NCI-H345 treated with DMSO at 0.1 percent for 48 hours (cell line): ENCODE measurements around the gene KCTD16.

Experiments used
- DNase-seq: peaks from one replicate; lab custom pipeline; 2025; ENCODE audit not compliant: unreplicated experiment; lab: John Stamatoyannopoulos, UW

KCTD16 gene

DNA sequence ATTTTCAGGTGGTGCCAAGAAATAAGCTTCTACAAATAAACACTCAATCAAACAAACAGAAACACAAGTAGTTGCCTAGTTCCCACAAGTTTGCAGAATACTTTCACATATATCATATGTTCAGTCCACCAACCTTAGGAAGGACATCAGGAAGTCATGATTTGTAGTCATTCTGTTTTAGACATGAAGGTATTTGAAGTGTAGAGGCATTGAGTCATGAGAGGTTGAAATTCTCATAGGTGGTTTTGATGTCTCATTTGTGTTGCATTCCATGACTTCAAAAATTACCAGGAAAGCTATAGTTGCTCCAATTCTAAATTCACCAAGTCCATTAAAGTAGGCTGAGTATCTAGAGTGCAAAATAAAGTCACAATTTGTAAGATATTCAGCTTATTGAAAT lies 159.0 kb downstream of the KCTD16 start:
- DNase-seq: no peak

DNA sequence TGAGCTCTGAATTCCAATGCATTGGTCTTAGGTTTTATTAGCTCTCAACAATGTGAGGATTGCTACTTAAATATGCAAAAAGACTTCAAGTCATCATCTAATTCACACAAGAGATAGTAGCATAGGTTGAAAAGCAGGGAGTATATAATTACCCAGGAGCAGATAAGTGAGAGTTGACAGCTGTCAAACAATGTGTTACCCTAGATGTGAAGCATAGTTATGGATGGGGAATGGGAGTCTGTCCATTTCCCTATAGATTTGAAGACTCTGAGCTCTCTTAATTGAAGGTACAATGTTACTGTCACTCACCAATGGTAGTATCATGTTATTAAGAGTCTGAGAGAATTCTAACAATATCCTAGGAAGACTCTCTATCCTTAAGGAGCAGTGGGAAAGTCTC lies 160.7 kb downstream of the KCTD16 start:
- DNase-seq: no peak

DNA sequence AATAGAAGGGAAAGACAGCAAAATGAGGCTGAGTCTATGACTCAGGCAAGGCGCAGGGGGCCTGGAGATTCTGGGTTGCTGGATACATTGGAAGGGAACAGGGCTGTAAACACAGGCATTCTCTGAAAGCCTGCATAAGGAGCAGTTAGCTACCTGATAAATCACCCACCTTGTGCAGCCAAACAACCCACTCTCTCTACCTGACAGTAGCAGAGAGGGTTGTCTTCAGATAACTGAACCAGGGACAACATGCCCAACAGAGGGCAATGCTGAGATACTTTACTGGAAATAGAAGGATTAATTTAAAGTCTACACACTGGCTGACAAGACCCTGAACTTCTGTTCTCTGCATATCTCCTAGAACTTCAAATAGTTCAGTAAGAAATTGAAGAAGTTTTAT lies 161.6 kb downstream of the KCTD16 start:
- no peak for DNase-seq

DNA sequence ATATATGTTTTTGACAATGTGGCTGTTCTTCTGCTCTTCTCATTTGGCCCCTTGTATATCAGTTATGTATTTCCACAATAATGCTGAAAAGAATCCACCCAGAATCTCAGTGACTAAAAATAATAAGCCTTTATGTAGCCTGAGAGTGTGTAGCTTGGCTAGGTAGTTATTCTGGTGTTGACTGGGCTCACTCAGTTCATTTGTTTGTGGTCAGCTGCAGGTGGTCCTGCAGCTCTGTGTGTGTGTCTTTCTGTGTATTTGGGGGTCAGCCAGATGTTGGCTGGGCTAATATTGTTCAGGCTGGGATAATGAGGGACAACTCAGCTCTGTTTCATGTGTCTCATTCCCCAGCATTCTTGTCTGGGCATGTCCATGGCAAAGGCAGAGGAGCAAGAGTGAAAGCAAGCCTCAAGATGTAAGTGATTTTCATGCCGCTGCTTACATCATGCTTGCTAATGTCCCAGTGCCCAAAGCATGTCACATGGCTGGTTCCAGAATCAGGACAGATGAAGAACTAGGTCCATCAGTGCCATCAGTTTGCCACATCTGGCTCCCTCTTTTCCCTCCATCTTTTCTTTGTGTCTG lies 162.8 kb downstream of the KCTD16 start:
- peak; percentile 66 for DNase-seq

DNA sequence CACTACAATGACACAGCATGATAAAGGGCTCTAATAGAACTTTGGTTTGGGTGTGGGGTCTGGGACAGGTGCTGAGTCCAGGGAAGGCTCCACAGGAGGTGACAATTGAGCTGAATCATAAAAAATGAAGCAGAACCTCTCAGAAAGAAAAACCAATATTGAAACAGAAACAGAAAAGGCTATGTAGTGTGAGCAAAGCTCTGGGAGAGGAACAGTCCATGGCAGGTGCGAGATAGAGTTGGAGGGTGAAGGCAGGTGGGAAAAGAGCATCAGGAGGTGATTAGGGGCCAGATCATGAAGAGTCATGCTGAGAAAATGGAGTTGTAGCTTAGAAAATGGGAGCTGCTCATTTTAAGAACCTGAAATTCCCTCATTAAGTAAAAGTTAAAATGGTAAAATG lies 164.9 kb downstream of the KCTD16 start:
- DNase-seq: peak; percentile 98

DNA sequence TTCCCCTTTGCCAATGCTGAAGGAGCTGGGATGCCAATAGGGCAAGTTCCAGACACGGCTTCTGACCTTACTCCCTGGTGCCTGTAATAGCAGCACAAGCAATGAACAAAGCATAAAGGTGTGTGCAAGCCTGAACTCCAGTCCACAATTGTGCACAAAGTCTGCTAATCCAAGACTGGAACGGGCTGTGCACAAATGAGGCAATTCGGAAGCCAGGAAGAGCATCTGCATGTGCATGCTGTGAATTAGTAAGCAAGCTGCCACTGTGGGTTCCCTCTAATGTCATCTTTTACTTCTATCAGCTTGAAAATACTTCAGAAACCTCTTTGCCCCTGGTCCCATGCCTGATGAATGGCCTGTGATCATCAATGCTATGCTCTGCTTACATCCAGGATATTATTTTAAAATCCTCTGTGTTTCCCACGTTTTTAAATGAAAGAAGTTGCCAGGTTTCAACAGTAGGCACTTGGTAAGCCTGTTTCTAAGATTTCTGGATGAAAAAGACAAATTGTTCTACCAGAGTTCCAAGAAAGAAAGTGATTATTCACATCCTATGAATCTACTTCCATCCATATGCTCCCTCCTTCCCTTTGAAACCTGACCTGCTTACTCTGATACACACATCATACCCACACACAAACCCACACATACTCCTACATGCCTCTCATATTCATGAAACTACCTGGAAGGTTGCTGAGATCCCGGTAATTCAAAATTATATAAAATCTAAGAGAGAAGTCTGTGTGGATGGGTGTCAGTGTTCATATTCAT lies 165.7 kb downstream of the KCTD16 start:
- DNase-seq: no peak

DNA sequence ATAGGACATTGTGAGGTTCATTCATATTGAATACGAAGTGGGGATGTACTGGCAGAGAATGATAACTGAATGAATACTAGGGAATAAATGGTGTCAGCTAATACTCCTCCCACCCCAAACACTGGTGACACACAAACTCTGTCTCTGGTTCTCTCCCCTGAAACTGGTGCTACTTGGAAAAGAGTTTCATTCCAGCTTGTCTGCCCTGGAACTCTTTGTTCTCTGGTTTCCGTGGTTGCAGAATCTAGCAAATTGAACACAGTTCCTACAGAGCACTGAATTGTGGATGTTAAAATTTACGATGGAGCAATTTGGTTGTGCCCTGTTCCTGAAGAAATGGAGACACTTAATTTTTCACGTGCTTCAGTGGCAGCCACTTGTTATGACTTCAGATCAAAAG lies 181.7 kb downstream of the KCTD16 start:
- no peak for DNase-seq

DNA sequence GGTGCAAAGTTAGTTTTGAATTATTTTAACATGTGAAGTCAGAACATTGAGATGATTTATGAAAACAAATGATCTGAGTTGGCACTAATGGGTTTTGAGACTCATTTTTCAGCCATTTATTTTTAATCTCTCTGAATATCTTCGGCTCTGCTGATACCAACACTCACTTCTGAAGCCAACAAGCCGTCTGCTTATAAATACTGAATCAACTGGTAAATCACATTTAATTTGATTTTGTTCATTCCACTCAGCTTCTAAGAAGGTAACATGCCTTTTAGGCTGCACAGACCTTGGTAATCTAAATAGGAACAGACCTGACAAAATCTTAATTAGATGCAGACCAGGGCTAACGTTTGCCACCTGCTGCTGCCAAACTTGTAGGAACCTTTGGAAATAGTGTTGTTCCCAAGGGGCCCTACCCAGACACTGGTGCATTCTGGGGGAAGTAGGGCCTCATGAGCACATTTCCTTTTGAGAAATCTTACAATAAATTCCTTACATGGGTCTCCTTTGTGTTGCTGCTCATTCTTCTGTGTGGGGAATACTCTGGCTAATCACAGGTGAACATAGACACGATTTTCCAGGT lies 182.2 kb downstream of the KCTD16 start:
- DNase-seq: no peak

DNA sequence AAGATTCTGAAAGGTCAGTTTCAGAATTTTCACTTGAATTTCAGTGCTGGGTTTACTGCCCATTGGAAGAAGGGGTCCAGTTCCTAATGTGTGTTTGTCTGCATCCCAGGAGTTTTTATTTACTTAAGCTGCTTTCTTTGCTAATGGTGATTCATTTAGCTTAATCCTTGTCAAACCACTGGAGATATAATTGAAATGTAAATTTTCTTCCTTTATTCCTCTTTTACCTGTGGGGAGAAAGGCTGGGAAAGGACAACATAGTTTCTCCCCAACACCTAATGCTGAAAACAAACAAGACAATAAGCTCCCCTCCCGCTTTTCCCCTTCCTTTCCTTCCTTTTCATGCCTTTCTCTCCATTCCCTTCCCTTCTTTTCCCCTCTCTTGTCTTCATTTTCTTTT lies 185.8 kb downstream of the KCTD16 start:
- DNase-seq: no peak

DNA sequence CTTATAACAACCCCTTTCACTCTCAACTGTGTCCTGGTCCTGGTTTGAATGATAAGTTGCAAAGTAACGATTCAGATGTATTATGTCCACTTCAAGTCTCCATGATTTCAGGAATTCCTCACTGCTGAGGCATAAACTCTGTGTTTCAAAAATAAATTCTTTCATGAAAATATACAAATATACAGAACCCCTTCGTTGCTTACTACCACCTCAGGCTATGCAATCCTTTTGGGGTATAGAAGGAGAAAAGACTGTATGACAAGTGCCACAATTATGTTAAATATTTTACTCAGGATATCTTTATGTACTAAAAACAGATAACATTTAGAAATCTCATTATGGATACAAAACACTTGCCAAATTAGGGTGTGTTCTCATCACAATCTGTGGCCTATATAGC lies 190.7 kb downstream of the KCTD16 start:
- no peak for DNase-seq

DNA sequence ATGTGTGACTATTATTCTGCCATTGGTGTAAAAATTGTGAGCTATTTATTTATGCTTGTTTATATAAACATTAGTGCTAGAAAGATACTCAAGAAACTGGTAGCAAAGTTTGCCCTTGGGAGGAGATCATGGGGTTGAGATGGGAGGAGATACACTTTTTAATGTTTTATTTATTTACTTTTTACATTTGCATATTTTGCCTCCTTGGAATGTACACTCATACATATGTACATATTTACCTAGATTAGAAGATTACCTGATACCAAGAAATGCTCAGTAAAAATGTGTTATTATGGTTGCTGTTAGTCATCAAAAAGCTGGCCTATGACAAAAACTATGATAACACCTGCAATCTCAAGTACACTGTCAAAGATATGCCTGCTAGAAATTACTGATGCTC lies 195.2 kb downstream of the KCTD16 start:
- DNase-seq: no peak

DNA sequence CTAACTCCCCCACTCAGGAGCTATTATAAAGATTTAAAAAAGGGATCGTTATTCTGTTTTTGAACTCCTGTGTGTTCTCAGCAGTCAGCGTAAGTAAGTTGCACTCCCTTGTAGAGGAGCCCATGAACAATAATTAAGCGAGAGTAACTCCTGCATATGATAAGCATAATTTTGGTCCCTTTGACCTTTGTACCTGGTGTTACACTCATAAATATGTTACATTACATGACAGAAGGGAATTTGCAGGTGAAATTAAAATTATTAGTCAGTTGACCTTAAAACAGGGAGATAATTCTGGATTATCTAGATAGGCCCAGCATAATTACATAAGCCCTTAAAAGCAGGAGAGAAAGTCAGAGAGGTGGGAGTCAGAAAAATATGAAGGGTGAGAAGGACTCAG lies 197.3 kb downstream of the KCTD16 start:
- no peak for DNase-seq

DNA sequence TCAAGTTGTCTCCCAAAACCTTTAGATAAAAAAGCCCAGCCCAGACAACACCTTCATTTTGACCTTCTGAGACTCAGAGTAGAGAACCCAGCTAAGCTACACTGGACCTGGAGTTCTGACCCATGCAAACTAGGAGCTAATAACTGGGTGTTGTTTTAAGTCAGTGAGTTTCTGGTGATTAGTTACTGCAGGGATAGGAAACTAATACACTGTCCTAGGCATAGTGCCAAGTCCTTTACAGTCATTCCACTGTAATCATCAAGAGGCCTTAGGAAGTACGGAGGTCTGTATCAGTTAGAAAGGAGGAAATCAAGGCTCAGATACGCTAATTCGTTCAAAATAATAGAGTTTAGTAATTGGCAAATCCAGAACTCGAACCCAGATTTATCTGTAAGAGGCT lies 197.9 kb downstream of the KCTD16 start:
- peak; percentile 69 for DNase-seq

DNA sequence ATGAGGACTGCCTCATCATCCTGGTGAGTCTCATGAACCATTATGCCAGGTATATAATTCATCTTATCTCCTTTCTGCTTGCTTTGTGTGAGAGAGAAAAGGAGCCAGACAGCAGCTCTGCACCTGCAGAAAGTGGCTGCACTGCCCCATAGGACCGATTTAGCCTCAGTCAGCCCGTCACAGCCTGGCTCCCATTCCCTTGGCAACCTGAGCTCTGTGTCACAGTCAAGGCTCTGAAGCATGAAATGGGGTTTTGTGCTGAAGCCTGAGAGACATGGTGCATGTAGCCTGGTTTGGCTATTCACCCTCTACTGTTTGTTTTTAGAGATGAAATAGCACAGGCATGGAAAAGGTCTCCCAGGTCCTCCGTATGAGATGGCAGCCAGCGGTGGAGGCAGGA lies 198.3 kb downstream of the KCTD16 start:
- DNase-seq: peak; percentile 88

DNA sequence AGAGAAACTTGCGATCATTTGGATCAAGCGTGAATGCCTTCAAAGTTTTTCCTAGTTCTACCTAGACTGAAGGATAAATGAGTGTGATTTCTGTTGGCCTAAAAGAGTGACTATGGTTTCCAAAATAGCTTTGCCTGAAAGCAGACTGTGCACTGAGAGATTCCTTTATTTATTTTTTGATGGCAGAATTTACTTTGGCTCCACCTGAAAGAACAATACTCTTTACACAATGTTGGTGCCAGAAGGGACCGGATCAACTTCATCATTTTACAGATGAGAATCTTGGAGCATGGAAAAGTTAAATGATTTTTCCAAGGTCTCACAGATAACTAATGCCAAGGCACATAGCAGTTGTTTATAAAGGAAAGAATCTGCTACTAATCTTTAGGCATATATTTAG lies 199.6 kb downstream of the KCTD16 start:
- no peak for DNase-seq

DNA sequence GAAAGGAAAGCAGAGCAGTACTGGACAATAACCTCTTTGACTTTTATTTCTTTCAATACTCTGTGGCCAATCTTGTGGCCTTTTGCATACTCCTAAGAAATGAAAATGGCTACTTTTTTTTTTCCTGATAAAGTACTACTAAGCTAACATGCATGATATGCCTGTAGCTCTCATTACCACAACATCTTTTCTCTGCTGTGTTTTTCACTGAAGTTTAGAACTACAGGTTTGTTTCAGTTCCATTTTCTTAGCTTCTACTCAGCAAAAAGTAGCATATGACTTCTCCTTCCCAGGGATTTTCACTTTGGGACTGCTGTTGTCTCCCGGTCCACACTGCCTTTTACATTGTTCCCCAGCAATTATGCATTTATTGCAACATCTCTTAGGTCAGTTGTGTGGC lies 204.0 kb downstream of the KCTD16 start:
- DNase-seq: no peak

DNA sequence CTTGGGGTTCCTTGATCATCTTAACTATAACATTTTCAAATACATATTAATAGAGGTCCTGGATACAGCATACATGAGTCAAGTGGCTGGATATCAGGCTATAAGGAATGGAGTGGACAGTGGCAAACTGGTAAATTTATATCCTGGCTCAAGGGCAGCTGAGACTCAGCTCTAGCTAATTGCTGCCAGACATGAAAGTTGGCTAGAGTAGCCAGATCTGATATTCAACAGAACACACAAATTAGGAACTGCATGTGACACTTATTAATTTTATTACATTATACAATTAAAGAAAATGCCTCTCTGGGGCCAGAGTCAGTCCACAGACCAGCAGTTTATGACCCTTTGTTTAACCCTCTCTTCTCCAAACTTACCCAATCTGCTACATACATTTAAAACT lies 206.5 kb downstream of the KCTD16 start:
- DNase-seq: no peak

DNA sequence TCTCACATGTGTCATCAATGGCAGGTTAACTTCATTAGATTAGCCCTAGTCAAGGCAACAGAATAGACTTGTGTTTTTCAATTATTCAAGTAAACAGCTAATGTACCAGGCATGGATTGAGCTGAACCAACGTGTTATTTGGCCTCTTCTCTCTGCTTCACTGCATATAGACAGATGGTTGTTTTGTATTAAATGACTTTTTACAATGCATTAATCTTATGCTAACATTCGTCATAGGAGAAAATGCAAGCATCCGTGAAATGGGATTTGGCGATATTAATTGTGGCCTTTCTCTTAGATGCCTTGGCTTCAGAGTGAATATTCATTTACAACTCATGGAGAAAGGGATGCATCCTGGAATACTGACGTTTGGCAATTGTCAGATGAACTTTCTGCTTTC lies 208.0 kb downstream of the KCTD16 start:
- DNase-seq: no peak

DNA sequence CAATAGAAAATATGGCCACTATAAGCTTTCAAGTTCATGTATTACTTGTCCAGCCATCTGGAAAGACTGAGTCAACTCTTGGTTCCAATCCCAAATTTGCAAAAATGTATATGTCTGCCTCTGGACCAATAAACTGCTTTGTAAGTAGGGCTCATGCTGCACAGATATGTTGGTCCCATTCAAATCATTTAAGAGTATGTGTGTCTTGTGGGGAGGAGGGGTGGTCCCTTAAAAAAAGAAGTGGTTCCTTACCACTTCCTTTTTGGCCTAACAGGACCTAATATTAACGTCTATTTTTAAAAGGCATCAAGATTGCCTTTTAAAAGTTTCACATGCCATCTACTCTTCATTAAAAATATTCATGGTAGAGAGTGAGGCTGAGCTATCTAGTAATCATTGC lies 214.9 kb downstream of the KCTD16 start:
- DNase-seq: no peak

DNA sequence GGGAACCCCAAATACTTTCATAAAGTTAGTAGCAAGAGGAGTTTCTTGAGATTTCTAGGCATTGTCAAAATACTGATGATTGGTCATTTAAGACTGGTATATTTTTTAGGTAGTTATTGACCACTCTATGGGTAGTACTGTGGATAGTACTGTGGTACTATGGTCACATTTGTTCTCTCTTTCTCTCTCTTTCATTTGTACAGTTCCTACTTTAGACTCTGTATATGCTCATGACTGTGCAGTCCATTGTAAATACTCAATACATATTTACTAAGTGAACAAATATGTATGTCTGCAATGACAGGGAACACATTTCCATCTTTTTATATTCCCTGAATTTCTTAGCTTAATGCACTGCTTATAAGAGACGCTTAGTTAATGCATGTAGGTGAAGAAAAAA lies 215.6 kb downstream of the KCTD16 start:
- DNase-seq: no peak

DNA sequence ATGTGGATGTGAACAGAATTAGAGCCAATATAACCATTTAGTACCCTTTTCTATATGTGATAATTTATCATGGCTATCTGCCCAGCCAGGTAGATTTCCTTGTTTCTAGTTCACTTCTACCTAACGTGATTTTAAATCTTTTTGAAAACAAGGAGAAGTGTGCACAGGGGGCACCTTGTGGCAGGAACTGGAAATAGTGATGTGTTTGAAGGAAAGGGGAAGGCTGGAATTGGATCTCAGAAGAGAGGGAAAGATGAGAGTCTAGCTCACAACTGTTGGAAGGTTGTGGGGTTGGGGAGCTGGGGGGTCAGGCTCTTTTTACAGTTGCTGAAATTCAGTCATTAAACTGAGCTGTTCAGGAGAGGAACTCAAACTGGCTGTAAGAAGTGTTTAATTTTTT lies 219.5 kb downstream of the KCTD16 start:
- no peak for DNase-seq

DNA sequence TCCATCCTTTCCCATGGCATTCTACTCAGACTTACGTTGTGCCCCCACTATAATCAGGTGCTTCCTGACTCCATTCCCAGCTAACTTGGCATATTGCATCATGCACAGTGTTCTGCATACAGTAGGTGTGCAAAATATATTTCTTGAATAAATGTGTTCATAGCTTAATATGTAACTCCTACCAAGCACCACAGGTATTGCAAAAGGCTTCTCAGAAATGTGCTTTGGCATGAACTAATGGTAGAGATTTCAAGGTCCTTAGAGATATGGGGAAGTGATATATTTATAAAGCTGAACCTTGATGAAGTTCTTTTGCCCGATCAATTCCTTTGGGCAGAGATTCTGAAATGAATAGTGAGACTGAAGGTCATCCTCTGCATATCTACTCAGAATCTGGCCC lies 220.4 kb downstream of the KCTD16 start:
- no peak for DNase-seq
